SU-DHL-6 (cell line): ENCODE measurements around the gene BBS2.

ENCODE experiments used
- H2AFZ ChIP-seq: fragments of 200-600 bp; sonication (generic); 2 replicates; pipeline ENCODE4 v1.6.1; 2014; ENCODE audit warnings: low read depth, mild to moderate bottlenecking, moderate library complexity, mixed read lengths, antibody characterized with exemption, low read length; ENCODE audit not compliant: severe bottlenecking
- H3F3A ChIP-seq: fragments of 200-600 bp; shearing (Covaris generic); 2 replicates; pipeline ENCODE4 v1.6.0; 2016; ENCODE audit warnings: antibody characterized with exemption, mild to moderate bottlenecking; ENCODE audit not compliant: insufficient read depth
- H3K27ac ChIP-seq: fragments of 200-600 bp; sonication (generic); 2 replicates; pipeline ENCODE4 v1.5.1; 2016; ENCODE audit warnings: low read depth, mild to moderate bottlenecking, low read length, moderate library complexity, mixed read lengths
- H3K27me3 ChIP-seq: fragments of 200-600 bp; sonication (generic), shearing (Covaris generic); 2 replicates; pipeline ENCODE4 v1.6.0; 2014; ENCODE audit warnings: mild to moderate bottlenecking, low read length
- H3K36me3 ChIP-seq: fragments of 200-600 bp; sonication (generic); 2 replicates; pipeline ENCODE4 v1.6.1; 2014; ENCODE audit warnings: mild to moderate bottlenecking, low read length, mixed read lengths
- H3K4me2 ChIP-seq: fragments of 300-600, 200-600 bp; shearing (Covaris generic), sonication (generic); 2 replicates; pipeline ENCODE4 v1.6.0; 2014; ENCODE audit warnings: low read length, low read depth, mild to moderate bottlenecking; ENCODE audit not compliant: poor library complexity, severe bottlenecking
- H3K4me3 ChIP-seq: fragments of 200-600 bp; sonication (generic); 2 replicates; pipeline ENCODE4 v1.5.1; 2014; ENCODE audit warnings: antibody characterized with exemption, low read length, mild to moderate bottlenecking, mixed read lengths; ENCODE audit not compliant: insufficient read depth, poor library complexity, severe bottlenecking
- H3K79me2 ChIP-seq: fragments of 200-600 bp; sonication (generic); 2 replicates; pipeline ENCODE4 v1.6.1; 2014; ENCODE audit warnings: mild to moderate bottlenecking, low read length, moderate library complexity; ENCODE audit not compliant: insufficient read depth
- H3K9ac ChIP-seq: fragments of 200-600 bp; sonication (generic); 2 replicates; pipeline ENCODE4 v1.7.0; 2014; ENCODE audit warnings: mild to moderate bottlenecking, low read length
- H3K9me2 ChIP-seq: fragments of 200-600 bp; sonication (generic); replicated peaks from 2 replicates; pipeline ENCODE4 v1.6.1; 2014; ENCODE audit warnings: low read length; ENCODE audit not compliant: insufficient read depth
- H3K9me3 ChIP-seq: fragments of 200-600 bp; sonication (generic); 2 replicates; pipeline ENCODE4 v1.6.1; 2014; ENCODE audit warnings: low read length, mixed read lengths; ENCODE audit not compliant: insufficient read depth
- H4K20me1 ChIP-seq: fragments of 200-600 bp; sonication (generic); 2 replicates; pipeline ENCODE4 v1.6.1; 2014; ENCODE audit warnings: low read depth, mild to moderate bottlenecking, antibody characterized with exemption, low read length, moderate library complexity, mixed read lengths
- EZH2phosphoT487 ChIP-seq: fragments of 200-600 bp; sonication (generic), shearing (Covaris generic); conservative IDR thresholded peaks from 2 replicates; pipeline ENCODE4 v1.6.1; 2018; ENCODE audit warnings: mild to moderate bottlenecking, antibody characterized with exemption, low read length, moderate library complexity, mixed read lengths
- TF ChIP-seq, protein P1 (sequence below): fragments of 200-600 bp; sonication (generic); IDR thresholded peaks from one replicate; pipeline ENCODE4 v1.5.1; 2017; ENCODE audit warnings: antibody characterized with exemption, mild to moderate bottlenecking, low read length, moderate library complexity; ENCODE audit not compliant: insufficient read depth, poor library complexity, severe bottlenecking

Gene BBS2

DNA sequence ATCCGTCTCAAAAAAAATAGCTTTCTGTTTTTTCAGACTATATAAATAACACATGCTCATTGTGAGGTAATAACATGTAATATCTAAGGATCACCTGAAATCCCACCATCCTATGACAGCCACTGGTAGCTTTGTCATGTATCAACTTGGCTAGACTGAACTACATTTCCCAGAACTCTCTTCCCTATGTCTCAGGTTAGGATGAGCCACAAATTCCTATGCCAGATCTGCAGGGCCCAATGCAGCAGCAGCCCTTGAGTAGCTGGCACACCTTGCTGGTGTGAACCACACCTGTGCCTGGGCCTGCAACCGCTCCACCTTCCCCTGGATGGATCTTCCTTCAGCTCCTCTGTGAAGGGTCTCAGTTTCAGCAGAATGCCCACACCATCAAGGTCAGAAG is 40.4 kb downstream of the BBS2 start:
- no peak overlapping the region for H2AFZ ChIP-seq
- no peaks in the 10 kb centered on the region for H3K9me3 ChIP-seq
- no peaks in the 10 kb centered on the region for H3K9me2 ChIP-seq
- peaks cover 31% of the 10 kb centered on the region for H3K36me3 ChIP-seq
- no peaks in the 10 kb centered on the region for H4K20me1 ChIP-seq
- no peaks in the 10 kb centered on the region for H3K79me2 ChIP-seq
- no peak overlapping the region for H3K4me3 ChIP-seq
- H3K9ac ChIP-seq: no peak overlapping the region
- no peaks in the 10 kb centered on the region for H3K27me3 ChIP-seq
- TF ChIP-seq, protein P1, sequence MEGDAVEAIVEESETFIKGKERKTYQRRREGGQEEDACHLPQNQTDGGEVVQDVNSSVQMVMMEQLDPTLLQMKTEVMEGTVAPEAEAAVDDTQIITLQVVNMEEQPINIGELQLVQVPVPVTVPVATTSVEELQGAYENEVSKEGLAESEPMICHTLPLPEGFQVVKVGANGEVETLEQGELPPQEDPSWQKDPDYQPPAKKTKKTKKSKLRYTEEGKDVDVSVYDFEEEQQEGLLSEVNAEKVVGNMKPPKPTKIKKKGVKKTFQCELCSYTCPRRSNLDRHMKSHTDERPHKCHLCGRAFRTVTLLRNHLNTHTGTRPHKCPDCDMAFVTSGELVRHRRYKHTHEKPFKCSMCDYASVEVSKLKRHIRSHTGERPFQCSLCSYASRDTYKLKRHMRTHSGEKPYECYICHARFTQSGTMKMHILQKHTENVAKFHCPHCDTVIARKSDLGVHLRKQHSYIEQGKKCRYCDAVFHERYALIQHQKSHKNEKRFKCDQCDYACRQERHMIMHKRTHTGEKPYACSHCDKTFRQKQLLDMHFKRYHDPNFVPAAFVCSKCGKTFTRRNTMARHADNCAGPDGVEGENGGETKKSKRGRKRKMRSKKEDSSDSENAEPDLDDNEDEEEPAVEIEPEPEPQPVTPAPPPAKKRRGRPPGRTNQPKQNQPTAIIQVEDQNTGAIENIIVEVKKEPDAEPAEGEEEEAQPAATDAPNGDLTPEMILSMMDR: no peak
- H3K27ac ChIP-seq: no peak overlapping the region
- H3K4me2 ChIP-seq: no peak overlapping the region
- H3F3A ChIP-seq: no peaks in the 10 kb centered on the region

DNA sequence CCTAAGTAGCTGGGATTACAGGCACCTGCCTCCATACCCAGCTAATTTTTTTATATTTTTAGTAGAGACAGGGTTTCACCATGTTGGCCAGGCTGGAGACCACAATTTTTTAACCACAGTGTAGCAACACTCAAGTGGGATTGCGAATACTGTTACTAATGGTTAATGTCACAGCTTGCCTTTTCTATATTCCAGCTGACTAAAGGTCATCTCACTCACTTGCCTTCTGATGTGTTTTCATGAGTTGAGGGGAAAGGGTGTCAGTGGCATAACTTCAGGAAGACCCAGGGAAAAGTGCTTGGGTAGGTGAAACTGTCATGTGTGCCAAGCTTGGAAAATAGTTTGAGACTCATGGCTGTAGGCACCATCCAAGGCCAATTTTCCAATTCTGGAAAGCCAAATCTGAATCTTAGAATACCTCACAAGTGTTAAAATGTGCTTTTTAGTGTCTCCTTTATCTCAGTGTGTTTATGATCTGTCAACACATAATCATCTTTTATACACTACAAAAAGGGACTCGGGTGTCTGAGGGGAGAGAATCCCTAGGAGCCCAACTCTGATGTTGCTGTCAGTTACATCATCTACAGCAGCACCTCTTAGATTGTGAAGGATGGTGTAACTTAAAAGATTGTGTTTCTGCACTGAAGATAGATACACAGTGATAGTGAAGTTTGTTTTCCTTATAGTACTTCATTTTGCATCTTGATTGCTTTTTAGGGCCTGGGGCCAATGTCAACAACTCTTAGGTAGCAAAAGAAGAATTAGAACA is 41.4 kb downstream of the BBS2 start:
- Histone ChIP-seq H3K36me3 (peaks cover 28% of the 10 kb centered on the region), H3F3A (no peaks in the 10 kb centered on the region), H3K9me3 (no peaks in the 10 kb centered on the region), H2AFZ (no peak overlapping the region), H3K9ac (no peak overlapping the region), H3K9me2 (no peaks in the 10 kb centered on the region), H3K79me2 (no peaks in the 10 kb centered on the region), H3K4me2 (no peak overlapping the region), H4K20me1 (no peaks in the 10 kb centered on the region), H3K27ac (no peak overlapping the region), H3K4me3 (no peak overlapping the region), H3K27me3 (no peaks in the 10 kb centered on the region)
- TF ChIP-seq, protein P1: no peak
- TF ChIP-seq EZH2phosphoT487: no peak

DNA sequence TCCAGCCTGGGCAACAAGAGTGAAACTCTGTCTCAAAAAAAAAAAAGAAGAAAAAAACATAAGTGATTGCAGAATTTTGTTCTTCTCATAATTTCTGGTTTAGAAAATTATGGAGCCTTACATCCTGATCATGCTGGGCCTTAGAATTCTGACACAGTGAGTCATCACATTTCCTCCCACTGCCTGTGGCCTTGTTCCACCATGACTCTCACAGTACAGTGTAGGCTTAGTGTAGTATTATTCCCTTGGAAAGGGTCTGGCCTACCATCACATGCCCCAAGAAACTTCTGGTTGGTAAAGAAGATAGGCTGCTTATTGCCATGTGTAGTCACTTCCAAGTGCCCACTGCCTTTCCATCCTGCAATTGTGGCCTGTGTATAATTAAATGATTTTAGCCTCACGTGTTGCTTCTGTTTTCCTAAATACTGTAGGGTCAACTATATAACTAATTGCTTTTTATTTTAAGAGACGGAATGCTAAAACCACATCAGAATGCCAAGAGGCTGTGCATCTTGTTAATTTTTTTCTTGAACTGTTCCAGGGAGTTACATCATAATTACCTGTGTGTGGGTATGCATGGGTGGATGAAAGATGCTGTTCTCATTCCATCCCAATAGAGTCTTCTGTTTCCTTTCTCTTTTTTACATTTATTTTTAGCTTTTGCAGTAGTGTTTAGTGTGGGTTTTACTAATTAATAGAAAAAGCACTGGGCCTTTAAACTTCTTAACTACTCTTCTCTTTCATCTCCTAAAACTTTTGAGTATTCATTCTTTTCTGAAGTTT is 42.5 kb downstream of the BBS2 start:
- Histone ChIP-seq H3K4me2 (no peak overlapping the region), H3K9me2 (no peaks in the 10 kb centered on the region), H3K79me2 (no peaks in the 10 kb centered on the region), H2AFZ (no peak overlapping the region), H3K27me3 (no peaks in the 10 kb centered on the region), H3K4me3 (no peak overlapping the region), H3K9me3 (no peaks in the 10 kb centered on the region), H3K9ac (no peak overlapping the region), H3F3A (no peaks in the 10 kb centered on the region), H3K27ac (no peak overlapping the region), H3K36me3 (peaks cover 32% of the 10 kb centered on the region), H4K20me1 (no peaks in the 10 kb centered on the region)
- TF ChIP-seq, protein P1: no peak
- no peak for TF ChIP-seq EZH2phosphoT487
